GM13977 (cell line): Measurements from ENCODE around the gene POLE2.
A peak's percentile ranks its signal among the peaks of the same experiment; 100 is the strongest.
"Not testable (repeated sequence)": the region's sequence is repeated elsewhere in the genome, so short reads cannot be mapped to it uniquely, and the experiment has no call there.

Experiments
- DNase-seq: peaks from one replicate; pipeline ENCODE4 v3.0.0; 2012; ENCODE audit warnings: low spot score
- in situ Hi-C: fragments of 300-500 bp; cut with MboI; formaldehyde crosslinking; loops from one replicate; pipeline ENCODE4 v1.12.0; 2022; ENCODE audit warnings: low sequenced_read_pairs, low pct_unique_long_range_greater_than_20kb, mixed read lengths, inconsistent platforms; ENCODE audit not compliant: unreplicated experiment
- TF ChIP-seq, protein P1 (sequence below): IDR thresholded peaks from 2 replicates; pipeline ENCODE4 v1.5.1; 2012; ENCODE audit warnings: mild to moderate bottlenecking, control low read depth; ENCODE audit not compliant: insufficient read depth; ENCODE audit errors: extremely low read depth, missing control alignments

Gene POLE2

DNA sequence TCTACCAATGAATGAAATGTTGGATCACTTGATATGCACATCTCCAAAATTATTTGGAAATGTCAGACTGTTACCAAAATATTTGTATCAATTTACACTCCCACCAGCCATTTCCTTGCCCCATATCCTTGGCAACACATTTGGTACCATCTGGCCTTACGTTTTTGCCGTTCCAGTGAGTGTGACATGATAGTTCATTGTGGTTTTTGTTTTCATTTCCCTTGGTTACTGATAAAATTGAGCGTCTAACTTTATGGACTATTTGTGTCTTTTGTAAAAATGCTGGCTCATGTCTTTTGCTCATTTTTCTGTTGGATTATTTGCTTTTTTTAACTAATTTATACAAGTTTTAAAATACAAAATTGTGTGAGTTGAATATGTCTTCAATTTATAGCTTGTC lies 16.0 kb upstream of the POLE2 start:
- no peak for DNase-seq
- in situ Hi-C loops = no loop called here
- TF ChIP-seq, protein P1, sequence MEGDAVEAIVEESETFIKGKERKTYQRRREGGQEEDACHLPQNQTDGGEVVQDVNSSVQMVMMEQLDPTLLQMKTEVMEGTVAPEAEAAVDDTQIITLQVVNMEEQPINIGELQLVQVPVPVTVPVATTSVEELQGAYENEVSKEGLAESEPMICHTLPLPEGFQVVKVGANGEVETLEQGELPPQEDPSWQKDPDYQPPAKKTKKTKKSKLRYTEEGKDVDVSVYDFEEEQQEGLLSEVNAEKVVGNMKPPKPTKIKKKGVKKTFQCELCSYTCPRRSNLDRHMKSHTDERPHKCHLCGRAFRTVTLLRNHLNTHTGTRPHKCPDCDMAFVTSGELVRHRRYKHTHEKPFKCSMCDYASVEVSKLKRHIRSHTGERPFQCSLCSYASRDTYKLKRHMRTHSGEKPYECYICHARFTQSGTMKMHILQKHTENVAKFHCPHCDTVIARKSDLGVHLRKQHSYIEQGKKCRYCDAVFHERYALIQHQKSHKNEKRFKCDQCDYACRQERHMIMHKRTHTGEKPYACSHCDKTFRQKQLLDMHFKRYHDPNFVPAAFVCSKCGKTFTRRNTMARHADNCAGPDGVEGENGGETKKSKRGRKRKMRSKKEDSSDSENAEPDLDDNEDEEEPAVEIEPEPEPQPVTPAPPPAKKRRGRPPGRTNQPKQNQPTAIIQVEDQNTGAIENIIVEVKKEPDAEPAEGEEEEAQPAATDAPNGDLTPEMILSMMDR = no peak

DNA sequence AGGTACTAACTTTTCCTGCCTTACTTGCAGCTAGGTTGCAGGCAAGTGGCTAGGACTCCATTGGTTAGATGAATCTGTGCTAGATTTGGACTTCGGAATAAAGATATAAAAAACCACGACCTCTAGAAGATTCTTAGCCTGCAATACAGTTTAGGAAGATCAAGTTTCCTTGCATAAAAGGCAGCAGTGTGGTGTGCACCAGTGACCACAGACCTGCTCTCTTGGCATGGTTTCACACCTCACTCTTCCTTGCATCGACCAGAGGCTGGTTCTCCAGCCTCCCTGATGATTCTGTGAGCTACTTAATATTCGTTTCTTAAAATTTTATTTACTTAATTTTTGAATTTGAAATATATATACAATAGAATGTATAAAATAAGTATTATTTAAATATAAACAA lies 14.7 kb upstream of the POLE2 start:
- in situ Hi-C loops = no loop called here
- TF ChIP-seq, protein P1 = no peak
- DNase-seq = no peak

DNA sequence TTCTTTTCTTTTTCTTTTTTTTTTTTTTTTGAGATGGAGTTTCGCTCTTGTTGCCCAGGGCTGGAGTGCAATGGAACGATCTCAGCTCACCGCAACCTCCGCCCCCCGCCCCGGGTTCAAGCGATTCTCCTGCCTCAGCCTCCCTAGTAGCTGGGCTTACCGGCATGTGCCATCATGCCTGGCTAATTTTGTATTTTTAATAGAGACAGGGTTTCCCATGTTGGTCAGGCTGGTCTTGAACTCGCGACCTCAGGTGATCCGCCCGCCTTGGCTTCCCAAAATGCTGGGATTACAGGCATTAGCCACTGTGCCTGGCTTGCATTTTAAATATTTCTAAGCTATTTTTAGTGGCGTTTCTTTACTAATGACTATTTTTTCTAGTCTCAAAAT lies 5.7 kb upstream of the POLE2 start:
- DNase-seq, in situ Hi-C loops: not testable (repeated sequence)

DNA sequence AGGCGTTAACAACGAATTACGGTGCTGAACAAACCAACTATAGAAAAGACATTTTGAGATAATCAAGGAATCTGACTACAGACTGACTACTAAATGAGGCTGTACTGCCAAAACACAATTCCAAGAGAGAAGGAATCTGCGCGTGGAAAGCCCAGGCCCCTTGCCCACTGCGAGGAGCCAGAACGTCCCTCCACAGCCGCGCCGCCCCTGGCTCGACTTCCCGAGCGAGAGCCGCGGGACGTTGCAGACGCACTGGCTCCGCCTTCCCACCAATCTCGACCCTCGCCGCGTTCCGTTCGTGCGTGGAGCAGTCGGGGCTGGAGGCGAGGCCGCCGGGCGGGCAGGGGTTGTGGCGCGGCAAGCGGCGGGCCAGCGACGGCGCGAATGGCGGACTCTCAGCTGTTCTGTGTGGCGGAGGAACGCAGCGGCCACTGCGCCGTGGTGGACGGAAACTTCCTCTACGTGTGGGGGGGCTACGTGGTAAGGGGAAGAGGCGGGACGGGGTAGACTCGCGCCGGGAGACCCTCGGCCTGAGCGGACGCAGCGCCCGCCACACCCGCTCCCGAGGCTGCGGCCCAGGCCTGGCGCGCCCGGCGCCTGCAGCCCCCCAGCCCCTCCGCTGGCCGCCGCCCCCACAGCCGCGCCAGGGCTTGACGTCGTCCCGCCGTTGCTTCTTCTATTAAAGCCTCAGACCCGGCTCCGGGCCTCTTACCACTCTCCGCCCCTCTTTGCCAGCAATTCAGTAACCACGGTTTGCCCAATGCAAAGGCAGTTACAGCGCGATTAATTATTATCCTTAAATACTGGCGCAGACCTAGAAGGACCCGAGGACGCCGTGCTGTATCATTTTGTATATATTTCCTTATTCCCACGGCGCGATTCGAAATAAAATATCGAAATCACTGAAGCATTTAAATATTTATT lies 5.1 kb upstream of the POLE2 start, which contains the start of gene KLHDC1:
Gene KLHDC1 (plus strand): TSS at position 310 of the 924 bp plus-strand sequence. CDS start 75 bp downstream, at position 385.
- DNase-seq = peak; percentile 80
- in situ Hi-C loops = no loop called here
- TF ChIP-seq, protein P1 = no peak

DNA sequence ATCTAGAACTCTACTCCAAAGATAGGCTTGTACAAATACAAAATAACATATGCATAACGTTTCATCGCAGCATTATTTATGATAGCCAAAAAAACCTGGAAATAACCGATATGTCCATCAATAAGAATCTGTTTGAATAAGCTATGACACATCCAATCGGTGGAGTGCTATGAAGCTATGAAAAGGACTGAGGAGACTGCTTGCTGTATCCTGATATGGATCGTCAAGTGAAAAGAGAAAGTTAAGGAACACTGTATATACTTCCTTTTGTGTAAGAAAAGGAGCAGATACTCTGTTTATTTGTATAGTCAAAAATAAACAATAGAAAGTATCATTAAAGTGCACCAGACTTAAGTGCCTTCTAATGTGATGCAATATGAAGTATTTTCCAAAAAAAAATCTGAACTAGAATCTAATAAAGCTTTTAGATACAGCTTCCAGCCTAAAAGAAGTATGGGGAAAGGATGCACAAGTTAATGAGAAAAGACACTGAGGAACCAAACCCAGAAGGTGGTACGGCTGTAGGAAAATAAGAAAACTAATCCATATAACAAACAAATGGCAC lies 4.3 kb upstream of the POLE2 start:
- in situ Hi-C loops = no loop called here
- DNase-seq = no peak
- TF ChIP-seq, protein P1 = no peak

DNA sequence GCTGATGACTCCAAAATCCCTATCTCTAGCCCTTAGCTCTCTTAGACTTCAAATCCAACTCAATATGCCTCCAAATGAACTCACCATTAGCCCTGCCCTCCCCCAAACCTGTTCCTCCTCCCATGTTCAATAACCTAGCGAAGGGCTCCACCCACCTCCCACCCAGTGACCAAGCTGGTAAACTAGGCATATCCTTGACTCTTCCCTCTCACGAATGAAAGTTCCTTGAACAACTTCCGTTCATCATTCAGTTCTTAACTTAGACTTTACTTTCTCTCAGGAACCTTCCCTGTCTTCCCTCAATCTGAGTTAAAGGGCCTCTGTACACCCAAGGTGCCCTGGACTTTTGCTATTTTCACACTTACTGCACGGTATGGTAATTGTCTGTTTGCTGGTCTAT lies 3.0 kb upstream of the POLE2 start:
- in situ Hi-C loops = no loop called here
- TF ChIP-seq, protein P1 = no peak
- DNase-seq = no peak

DNA sequence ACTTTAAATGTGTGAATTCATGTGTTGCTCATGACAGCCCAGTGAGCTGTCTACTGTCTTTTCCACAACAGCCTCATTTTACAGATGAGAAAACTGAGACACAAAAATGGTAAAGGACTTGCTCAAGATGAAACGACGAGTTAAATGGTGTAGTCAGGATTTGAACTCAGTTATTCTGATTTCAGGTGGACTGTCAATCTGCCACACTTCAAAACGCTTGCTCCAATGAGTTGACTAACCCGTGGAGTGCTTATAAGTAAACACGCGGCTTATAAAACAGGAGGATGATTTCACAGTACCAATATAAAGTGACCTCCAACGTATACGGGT lies 652 bp upstream of the POLE2 start:
- in situ Hi-C loops = no loop called here
- DNase-seq = no peak
- TF ChIP-seq, protein P1 = no peak
